SK-N-SH (cell line): ENCODE data around the gene RILPL1. TPM values are rescaled to one million over a fixed set of nuclear protein-coding genes. Genes with fewer than 3 reads are reported as not detected.
"Not testable (repeated sequence)": the region's sequence is repeated elsewhere in the genome, so short reads cannot be mapped to it uniquely, and the experiment has no call there.

Experiments used
- CTCF ChIA-PET: fragments of 300-600, 350-600 bp; formaldehyde crosslinking; extraction: SDS; loops from one replicate; lab custom pipeline; 2021; lab: Yijun Ruan, JAX
- POLR2A ChIA-PET: fragments of 350-600 bp; sonication (Branson Sonifier 250); formaldehyde crosslinking; extraction: SDS; loops from one replicate; lab custom pipeline; 2020; ENCODE audit warnings: antibody characterized with exemption, inconsistent platforms; lab: Yijun Ruan, JAX
- DNase-seq: peaks from one replicate; pipeline ENCODE4 v3.0.0; 2012
- H2AFZ ChIP-seq: fragments of 200-600 bp; sonication (generic); 2 replicates; pipeline ENCODE4 v1.8.1; 2016; ENCODE audit warnings: antibody characterized with exemption, mild to moderate bottlenecking, low read depth
- H3F3A ChIP-seq: fragments of 200-600 bp; sonication (generic); replicated peaks from 2 replicates; pipeline ENCODE3; 2016; ENCODE audit warnings: antibody characterized with exemption, mild to moderate bottlenecking; ENCODE audit not compliant: insufficient read depth
- H3K27ac ChIP-seq, 2 experiments: fragments of 200-500 bp in 1 of 2; fragments of 200-600 bp in 1 of 2; sonication (Bioruptor generic) in 1 of 2; sonication (generic), shearing (Covaris generic) in 1 of 2; 2 replicates each; pipeline versions ENCODE4 v1.5.1 to v1.6.1; 2014 to 2016; ENCODE audit warnings: low read depth in 2 of 2, inconsistent platforms in 1 of 2, low read length in 1 of 2, mild to moderate bottlenecking in 1 of 2, mixed read lengths in 1 of 2
- H3K27me3 ChIP-seq: fragments of 200-600 bp; sonication (generic), shearing (Covaris generic); 2 replicates; pipeline ENCODE4 v1.6.1; 2016; ENCODE audit warnings: mixed run types; ENCODE audit not compliant: insufficient read depth
- H3K36me3 ChIP-seq, 2 experiments: fragments of 200-500 bp in 1 of 2; fragments of 200-600 bp in 1 of 2; sonication (Bioruptor generic) in 1 of 2; sonication (generic) in 1 of 2; replicated peaks in 1 of 2; 2 replicates each; pipeline versions ENCODE3 to v1.5.1; 2014 to 2016; ENCODE audit warnings: low read length in 1 of 2, mild to moderate bottlenecking in 1 of 2; ENCODE audit not compliant: insufficient read depth in 2 of 2, control insufficient read depth in 1 of 2
- H3K4me1 ChIP-seq, 2 experiments: fragments of 200-500 bp in 1 of 2; fragments of 200-600 bp in 1 of 2; sonication (Bioruptor generic) in 1 of 2; sonication (generic), shearing (Covaris generic) in 1 of 2; 2 replicates each; pipeline versions ENCODE4 v1.5.1 to v1.6.1; 2014 to 2016; ENCODE audit warnings: low read depth in 1 of 2, low read length in 1 of 2, mixed run types in 1 of 2; ENCODE audit not compliant: insufficient read depth in 2 of 2, control insufficient read depth in 1 of 2
- H3K4me2 ChIP-seq: fragments of 200-600 bp; sonication (generic), shearing (Covaris generic); 2 replicates; pipeline ENCODE4 v1.6.1; 2017; ENCODE audit warnings: mixed run types
- H3K4me3 ChIP-seq, 2 experiments: fragments of 200-500 bp in 1 of 2; fragments of 200-600 bp in 1 of 2; sonication (Bioruptor generic) in 1 of 2; sonication (generic), shearing (Covaris generic) in 1 of 2; 2 replicates each; pipeline versions ENCODE4 v1.5.1 to v1.8.1; 2014 to 2016; ENCODE audit warnings: low read depth in 2 of 2, inconsistent platforms in 1 of 2, low read length in 1 of 2, mild to moderate bottlenecking in 1 of 2, mixed read lengths in 1 of 2, moderate library complexity in 1 of 2
- H3K79me2 ChIP-seq: fragments of 200-600 bp; sonication (generic); 2 replicates; pipeline ENCODE4 v1.8.1; 2017; ENCODE audit warnings: mild to moderate bottlenecking; ENCODE audit not compliant: insufficient read depth
- H3K9ac ChIP-seq: fragments of 200-600 bp; sonication (generic); 2 replicates; pipeline ENCODE4 v1.6.1; 2017; ENCODE audit warnings: mixed run types
- H3K9me2 ChIP-seq: fragments of 200-600 bp; sonication (generic); 2 replicates; pipeline ENCODE4 v1.6.1; 2017; ENCODE audit warnings: mixed run types
- H3K9me3 ChIP-seq: fragments of 200-600 bp; sonication (generic); 2 replicates; pipeline ENCODE4 v1.6.1; 2017; ENCODE audit warnings: mixed run types, mild to moderate bottlenecking, moderate library complexity
- H4K20me1 ChIP-seq: fragments of 200-600 bp; sonication (generic); 2 replicates; pipeline ENCODE4 v1.6.1; 2017; ENCODE audit warnings: mild to moderate bottlenecking, mixed run types; ENCODE audit not compliant: insufficient read depth
- IRF3 ChIP-seq: fragments of 150-350 bp; IDR thresholded peaks from 2 replicates; pipeline ENCODE4 v1.6.1; 2016; ENCODE audit warnings: mild to moderate bottlenecking, low read depth, low read length
- MXI1 ChIP-seq: IDR thresholded peaks from 2 replicates; pipeline ENCODE4 v1.6.1; 2012; ENCODE audit warnings: mild to moderate bottlenecking, low read depth, low read length, improper control_type of control experiment
- REST ChIP-seq: IDR thresholded peaks from 2 replicates; pipeline ENCODE4 v1.6.1; 2012; ENCODE audit warnings: mild to moderate bottlenecking, low read depth, low read length, moderate library complexity
- USF1 ChIP-seq: IDR thresholded peaks from 2 replicates; pipeline ENCODE4 v1.4.0; 2012; ENCODE audit warnings: low read depth, borderline replicate concordance
- ZBTB33 ChIP-seq: IDR thresholded peaks from 2 replicates; pipeline ENCODE4 v1.4.0; 2012; ENCODE audit warnings: low read depth, borderline replicate concordance
- WGBS: methylation state at CpG from one replicate; pipeline ENCODE4 v1.1.6; 2017; ENCODE audit warnings: low lambda C conversion rate; 5-methylcytosine and 5-hydroxymethylcytosine counted together
- polyA plus RNA-seq, 3 experiments: library from polyadenylated mRNA; depleted of rRNA; stranded (reverse); fragments of >200 nt; gene quantifications; 2 replicates each; pipeline ENCODE4 v1.2.3, GENCODE V29; 2012

RILPL1 gene
- polyA plus RNA-seq, 1 of the 3 experiments (the other 2 are of a cell fraction) = 32.6 TPM

- Histone ChIP-seq H3K9ac (no peak overlapping the region), H2AFZ (no peak overlapping the region), H3K4me1 (no peaks in the 10 kb centered on the region), H4K20me1 (no peaks in the 10 kb centered on the region), H3K27me3 (no peaks in the 10 kb centered on the region), H3F3A (peaks cover 4% of the 10 kb centered on the region), H3K9me2 (no peaks in the 10 kb centered on the region), H3K4me3 (no peak overlapping the region), H3K4me2 (no peak overlapping the region), H3K79me2 (no peaks in the 10 kb centered on the region), H3K9me3 (no peaks in the 10 kb centered on the region), H3K36me3 (peaks cover 0 to 8% of the 10 kb centered on the region in 2 experiments), H3K27ac (no peak overlapping the region)
- TF ChIP-seq REST (no peak), USF1 (peak; percentile 92)
- ChIA-PET CTCF (interaction anchor here (4.2 kb wide), 1 partner anchor 11 kb away, joined by 22 read pairs; no protein-coding TSS in a partner anchor), POLR2A (interaction anchor here (0.6 kb wide), 1 partner anchor 8 kb away, joined by 5 read pairs; no protein-coding TSS in a partner anchor)
- 45% methylated on average over 4 of the region's 4 CpGs for WGBS
- DNase-seq = peak; percentile 49
These were observed 37.9 kb upstream of the RILPL1 start for GRCh38 chr12:123571343-123571813.

GRCh38 chr12:123559468-123559867 lies 25.9 kb upstream of the RILPL1 start:
- Histone ChIP-seq H4K20me1 (no peaks in the 10 kb centered on the region), H3K9me3 (no peaks in the 10 kb centered on the region), H3K27ac (no peak overlapping the region), H2AFZ (no peak overlapping the region), H3K27me3 (no peaks in the 10 kb centered on the region), H3K9me2 (no peaks in the 10 kb centered on the region), H3K4me3 (no peak overlapping the region), H3K4me1 (no peaks in the 10 kb centered on the region), H3K79me2 (no peaks in the 10 kb centered on the region), H3F3A (no peaks in the 10 kb centered on the region), H3K9ac (no peak overlapping the region), H3K4me2 (no peak overlapping the region), H3K36me3 (no peaks in the 10 kb centered on the region)
- 89% methylated on average over 3 of the region's 3 CpGs for WGBS
- POLR2A ChIA-PET = interaction anchor here (0.6 to 0.7 kb wide), 2 partner anchors 20 to 22 kb away, joined by 4 to 6 read pairs; no protein-coding TSS in a partner anchor
- no peak for TF ChIP-seq ZBTB33
- TF ChIP-seq IRF3 = no peak
- TF ChIP-seq MXI1 = no peak
- CTCF ChIA-PET = no interaction called here
- no peak for DNase-seq

- WGBS = 88% methylated on average over 12 of the region's 14 CpGs
- H3K79me2 ChIP-seq, H4K20me1 ChIP-seq, POLR2A ChIA-PET, H3K9me2 ChIP-seq, H3K27me3 ChIP-seq, H3K4me2 ChIP-seq, CTCF ChIA-PET, H3K4me1 ChIP-seq, H3K9ac ChIP-seq, H3K27ac ChIP-seq, H3K4me3 ChIP-seq, H3K9me3 ChIP-seq, H3K36me3 ChIP-seq, H2AFZ ChIP-seq, H3F3A ChIP-seq, DNase-seq: not testable (repeated sequence)
These were observed 25.0 kb upstream of the RILPL1 start for GRCh38 chr12:123558487-123558886.

- H3K9ac ChIP-seq, H3K27ac ChIP-seq, H3K4me2 ChIP-seq, H2AFZ ChIP-seq, H3K9me3 ChIP-seq, H3K27me3 ChIP-seq, H3K79me2 ChIP-seq, H3K36me3 ChIP-seq, H3K4me1 ChIP-seq, H4K20me1 ChIP-seq, H3K4me3 ChIP-seq, H3F3A ChIP-seq, H3K9me2 ChIP-seq, POLR2A ChIA-PET, DNase-seq: not testable (repeated sequence)
- 85% methylated on average over 5 of the region's 5 CpGs for WGBS
- CTCF ChIA-PET = interaction anchor here (1.5 kb wide), 1 partner anchor 27 kb away, joined by 4 read pairs; no protein-coding TSS in a partner anchor
These were observed 21.3 kb upstream of the RILPL1 start for GRCh38 chr12:123554843-123555242.
